Measurements from ENCODE around the gene SLC35G1.

The SLC35G1 gene

DNA sequence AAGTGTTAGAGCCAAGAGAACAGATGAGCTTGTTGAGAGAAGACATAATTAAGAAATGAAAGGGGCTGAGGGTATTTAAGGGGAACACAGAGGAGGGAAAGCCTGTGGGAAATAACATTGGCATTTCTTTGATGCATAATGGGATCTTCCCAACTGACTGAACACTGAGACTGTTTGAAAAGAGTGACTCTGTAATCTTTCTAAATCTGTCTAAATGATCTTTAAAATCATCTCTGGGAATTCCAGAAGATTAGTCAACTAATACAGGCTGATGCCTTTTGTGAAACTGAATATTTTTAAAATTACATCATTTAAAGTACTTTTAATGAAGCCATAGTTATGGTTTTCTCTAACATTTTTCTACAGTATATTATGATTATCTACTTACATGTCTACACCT is 17.4 kb upstream of the SLC35G1 start:
- DNase-seq (ENCODE audit: low read depth in 2 of 2), result no peak

DNA sequence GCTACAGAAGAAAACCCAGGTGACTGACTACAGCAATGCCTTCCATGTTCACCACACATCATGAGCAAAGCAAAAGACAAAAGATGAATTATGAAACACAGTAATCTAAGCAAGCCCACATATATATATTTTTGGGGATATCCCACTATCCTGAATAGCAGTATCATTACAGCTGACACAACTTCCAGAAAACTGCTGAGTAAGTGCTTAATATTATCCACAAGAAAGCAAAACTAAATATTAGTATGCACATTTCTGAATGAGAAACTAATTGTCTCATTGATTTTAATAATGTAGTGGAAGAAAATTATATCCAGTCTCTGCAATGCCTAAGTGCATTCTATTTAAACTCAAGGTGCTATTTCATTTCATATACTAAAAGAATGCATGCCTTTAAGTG is 14.5 kb upstream of the SLC35G1 start:
- DNase-seq (ENCODE audit: low read depth in 2 of 2), result no peak

- no peak for DNase-seq (ENCODE audit: low read depth in 2 of 2)
These were observed 969 bp downstream of the SLC35G1 start for GRCh38 chr10:93894516-93895378.

DNA sequence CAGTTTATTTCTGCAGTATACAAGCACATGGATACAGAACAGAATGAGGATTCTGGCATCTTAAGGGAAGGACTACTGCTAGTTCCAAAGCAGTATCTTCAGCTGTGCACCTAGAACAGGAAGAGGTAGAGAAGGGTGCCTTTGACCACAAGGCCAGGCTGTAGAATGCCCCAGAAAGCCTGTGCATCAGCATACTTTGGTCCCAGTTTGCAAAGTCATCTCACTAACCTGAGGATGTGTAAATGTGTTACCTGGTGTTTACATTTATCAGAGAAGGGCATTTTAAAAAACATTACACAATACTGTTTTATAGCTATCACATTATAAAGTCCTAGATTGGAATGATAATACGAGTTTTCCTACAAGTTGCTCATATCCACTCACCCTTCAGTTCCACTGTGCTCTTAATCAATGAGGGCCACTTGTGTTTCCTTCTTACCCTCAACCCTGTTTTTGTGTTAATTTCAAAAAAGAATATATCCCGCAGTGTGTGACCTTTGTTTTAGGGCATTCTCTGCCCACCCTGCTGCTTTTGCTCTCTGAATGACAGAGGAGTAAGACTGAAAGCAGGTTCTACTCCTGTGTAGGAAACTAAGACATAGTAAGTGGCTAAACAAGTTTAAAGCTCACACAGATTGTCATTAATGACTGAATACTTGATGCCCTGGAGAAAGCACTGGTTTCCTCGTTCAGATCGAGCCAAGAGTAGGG is 3.4 kb downstream of the SLC35G1 start:
- no peak for DNase-seq (ENCODE audit: low read depth in 2 of 2)

- no peak for DNase-seq (ENCODE audit: low read depth in 2 of 2)
These were observed 5.3 kb downstream of the SLC35G1 start for GRCh38 chr10:93899109-93899508.

DNA sequence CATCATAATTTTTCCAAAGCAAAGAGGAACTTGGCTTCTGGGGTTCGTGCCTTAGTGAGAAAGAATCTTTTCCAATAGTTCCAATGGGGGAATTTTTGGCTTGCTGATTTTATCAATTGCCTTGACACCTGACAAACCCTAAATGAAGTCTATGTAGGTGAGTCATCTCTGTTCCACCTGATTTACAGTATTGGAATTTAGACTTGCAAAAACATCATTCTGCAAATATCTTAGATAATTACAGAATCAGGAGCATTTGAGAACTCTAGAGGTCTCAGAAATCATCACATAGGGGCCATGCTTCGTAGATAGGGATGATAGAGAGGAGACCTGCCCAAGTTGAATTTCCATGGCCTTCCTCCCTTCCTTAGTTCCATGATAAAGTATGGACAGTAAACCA is 9.3 kb downstream of the SLC35G1 start:
- DNase-seq (ENCODE audit: low read depth in 2 of 2), result no peak

- DNase-seq (ENCODE audit: low read depth in 2 of 2), result no peak
These were observed 11.1 kb downstream of the SLC35G1 start for GRCh38 chr10:93904901-93905300.

DNA sequence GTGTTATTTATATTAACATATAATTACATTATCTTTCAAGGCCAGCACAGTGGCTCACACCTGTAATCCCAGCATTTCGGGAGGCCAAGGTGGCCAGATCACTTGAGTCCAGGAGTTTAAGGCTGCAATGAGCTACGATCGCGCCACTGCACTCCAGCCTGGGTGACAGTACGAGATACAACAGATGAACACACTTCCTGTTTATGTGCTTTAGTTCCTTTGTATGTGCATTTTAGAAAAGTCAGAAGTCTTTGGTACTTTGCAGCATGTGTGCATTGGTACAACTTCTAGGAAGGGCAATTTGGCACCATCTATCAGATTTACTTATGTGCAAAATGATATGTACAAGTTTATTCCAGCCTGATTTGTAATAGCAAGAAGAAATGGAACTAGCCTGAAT is 13.3 kb downstream of the SLC35G1 start:
- DNase-seq (ENCODE audit: low read depth in 2 of 2), result no peak

DNA sequence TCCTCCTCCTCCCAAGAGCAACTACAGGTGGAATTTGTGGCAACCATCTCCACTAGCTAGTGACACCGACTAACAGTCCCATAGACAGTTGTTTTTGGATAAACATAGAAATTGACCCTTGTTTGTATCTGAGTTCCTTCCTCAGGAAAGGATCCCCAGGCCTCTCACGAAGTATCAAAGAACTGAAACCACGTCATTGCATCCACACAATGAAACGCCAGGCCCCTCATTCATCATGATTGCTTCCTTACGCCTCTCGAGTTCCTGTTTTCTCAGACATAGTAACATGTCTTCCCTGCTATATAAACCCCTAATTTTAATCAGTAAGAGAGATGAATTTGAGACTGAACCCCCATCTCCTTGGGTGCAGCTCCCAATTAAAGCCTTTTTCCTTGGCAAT is 18.1 kb downstream of the SLC35G1 start:
- DNase-seq (ENCODE audit: low read depth in 2 of 2), result no peak

DNA sequence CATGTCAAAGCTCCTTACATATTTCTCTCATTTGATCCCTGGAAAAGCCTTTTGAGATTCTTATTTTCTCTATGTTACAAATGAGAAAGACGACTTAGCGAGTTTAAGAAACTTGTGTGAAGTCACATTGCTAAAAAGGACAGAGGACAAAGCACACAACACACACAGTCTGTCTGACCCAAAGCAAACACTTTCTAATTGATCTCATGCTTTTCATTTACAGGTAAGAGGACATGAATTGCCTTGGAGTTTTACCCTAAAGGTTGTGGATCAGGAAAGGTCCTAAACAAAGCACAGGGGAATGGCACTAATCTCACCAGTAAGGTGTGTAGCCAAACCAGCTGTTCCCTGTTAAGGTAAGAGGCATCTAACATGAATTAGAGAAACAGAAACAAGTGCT is 18.7 kb downstream of the SLC35G1 start:
- no peak for DNase-seq (ENCODE audit: low read depth in 2 of 2)

DNA sequence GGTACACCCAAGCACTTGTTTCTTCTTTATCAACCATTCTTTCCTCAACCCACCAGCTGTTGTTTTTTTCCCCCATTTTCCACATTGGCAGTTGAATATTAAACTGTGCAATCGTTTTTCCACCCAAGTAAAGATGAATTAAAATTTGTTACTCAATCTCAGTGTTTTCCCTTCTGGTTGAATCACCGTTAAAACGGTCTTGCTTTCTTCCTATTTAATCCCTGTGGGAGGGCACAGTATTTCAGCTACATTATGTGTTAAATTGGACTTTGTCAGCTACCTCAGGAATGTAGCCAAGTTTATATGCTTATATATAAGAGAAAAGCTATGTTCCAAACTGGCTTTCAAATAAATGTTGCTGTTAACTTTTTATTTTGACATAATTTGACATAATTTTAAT is 19.9 kb downstream of the SLC35G1 start:
- no peak for DNase-seq (ENCODE audit: low read depth in 2 of 2)

GRCh38 chr10:93915598-93915997 is 21.8 kb downstream of the SLC35G1 start:
- DNase-seq (ENCODE audit: low read depth in 2 of 2), result no peak

DNA sequence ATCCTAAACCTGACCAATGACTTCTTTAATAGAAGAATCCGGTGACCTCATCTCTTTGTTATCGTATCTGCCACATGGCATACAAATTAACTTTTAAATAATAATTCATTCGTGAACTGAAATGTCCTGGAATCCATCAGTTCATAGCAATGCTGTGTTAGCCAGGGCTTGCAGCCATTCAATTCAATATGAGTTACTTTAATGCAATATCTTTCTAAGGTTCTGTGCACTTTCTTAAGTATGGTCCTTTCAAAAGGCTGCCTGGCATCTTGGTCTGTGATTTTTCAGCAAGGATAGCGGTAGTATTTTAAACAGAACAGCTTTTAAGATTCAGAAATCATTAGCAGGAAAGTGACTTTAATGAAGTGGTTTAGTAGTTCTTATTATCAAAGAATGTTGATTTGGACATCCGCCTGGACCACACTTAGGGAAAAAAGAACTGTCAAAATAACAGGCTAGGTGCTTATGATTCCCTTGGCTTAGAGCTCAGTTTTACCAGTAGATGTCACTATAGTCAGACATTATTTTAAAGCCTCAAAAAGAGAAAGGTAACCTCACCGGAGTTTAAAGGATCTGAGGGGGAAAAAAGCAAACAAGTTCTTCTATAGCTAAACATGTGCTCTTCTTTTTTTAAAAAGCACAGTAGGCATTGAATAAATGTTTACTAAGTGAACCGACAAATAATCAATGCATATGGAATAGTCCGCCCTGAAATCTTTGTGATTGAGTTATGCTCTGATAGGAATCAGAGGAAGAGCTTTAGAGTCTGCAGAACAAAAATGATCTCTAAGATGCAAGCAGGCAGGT is 22.7 kb downstream of the SLC35G1 start:
- DNase-seq (ENCODE audit: low read depth in 2 of 2), result no peak

DNA sequence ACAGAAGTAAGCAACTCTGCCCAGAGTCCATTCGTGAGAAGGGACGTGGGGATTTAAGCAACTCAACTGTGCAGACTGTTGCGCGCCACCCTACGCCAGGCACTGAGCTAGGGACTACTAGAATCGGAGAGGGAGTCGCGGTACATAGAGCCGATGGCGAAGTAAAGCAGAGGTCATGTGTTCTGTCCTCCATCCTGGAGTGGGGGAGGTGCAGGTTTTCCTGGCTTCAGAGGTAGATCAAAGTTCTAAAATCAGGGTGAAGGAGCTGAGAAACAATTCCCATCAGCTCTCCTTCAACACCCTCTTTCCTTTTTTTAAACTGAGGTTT is 23.2 kb downstream of the SLC35G1 start:
- DNase-seq (ENCODE audit: low read depth in 2 of 2), result no peak

- no peak for DNase-seq (ENCODE audit: low read depth in 2 of 2)
These were observed 24.0 kb downstream of the SLC35G1 start for GRCh38 chr10:93917821-93918220.

GRCh38 chr10:93921338-93921737 is 27.6 kb downstream of the SLC35G1 start:
- DNase-seq (ENCODE audit: low read depth in 2 of 2), result no peak

- DNase-seq (ENCODE audit: low read depth in 2 of 2), result no peak
These were observed 32.8 kb downstream of the SLC35G1 start for GRCh38 chr10:93926613-93927012.

GRCh38 chr10:93938140-93938539 is 44.4 kb downstream of the SLC35G1 start:
- DNase-seq (ENCODE audit: low read depth in 2 of 2), result no peak

DNA sequence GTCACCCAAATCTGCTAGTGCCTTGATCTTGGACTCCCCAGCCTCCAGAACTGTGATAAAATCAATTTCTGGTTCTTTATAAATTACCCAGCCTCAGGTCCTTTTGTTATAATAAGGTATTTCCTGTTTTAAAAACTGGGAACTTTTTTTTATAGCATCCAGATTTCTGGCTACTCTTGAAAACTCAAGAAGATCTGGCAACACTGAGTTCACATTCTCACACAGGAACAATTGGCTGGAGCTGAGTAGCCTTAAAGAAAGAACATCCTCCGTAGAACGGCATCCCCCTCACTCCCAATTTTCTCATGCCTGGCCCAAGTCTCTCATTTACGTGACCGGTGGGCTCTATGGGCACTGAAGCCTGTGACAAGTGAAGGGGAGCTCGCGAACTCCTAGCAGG is 47.1 kb downstream of the SLC35G1 start:
- DNase-seq (ENCODE audit: low read depth in 2 of 2), result no peak

GRCh38 chr10:93941606-93942005 is 47.8 kb downstream of the SLC35G1 start:
- no peak for DNase-seq (ENCODE audit: low read depth in 2 of 2)

DNA sequence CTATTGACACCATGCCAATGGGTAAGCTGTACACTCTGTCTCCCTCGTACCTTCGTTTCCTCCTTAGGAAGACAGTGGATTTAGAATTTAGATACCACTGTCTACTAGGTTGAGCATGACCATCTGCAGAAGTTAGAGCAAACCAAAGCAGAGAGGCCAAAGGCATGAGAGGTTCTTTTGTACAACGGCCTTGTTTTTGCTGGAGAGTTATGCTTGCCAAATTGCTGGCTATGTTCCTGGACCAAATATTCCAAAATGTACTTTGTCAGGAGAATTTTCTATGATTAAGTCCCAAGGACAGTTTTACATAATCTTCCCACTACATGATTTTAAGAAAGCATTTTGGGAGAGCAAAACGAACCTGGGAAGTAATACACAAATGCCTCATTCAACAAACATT is 52.0 kb downstream of the SLC35G1 start:
- DNase-seq (ENCODE audit: low read depth in 2 of 2), result no peak

DNA sequence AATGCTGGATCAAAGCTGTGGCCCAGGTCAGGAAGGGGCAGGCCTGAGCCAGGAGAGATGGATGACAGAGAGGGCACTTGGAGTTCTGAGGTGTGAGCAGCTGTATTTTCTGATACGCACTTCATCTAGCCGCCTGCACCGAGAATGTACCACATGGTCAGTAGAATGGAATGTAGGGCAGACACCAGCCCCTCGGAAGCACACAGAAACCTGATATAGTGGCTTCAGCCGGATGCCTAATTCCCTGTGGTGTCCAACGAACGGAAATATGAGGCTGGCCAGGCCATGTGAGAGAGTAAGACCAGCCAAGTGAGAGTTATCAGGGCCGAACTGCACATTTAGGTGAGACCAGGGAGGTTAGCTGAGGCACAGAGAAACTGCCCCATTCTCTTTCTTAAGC is 53.3 kb downstream of the SLC35G1 start:
- no peak for DNase-seq (ENCODE audit: low read depth in 2 of 2)

- DNase-seq (ENCODE audit: low read depth in 2 of 2), result no peak
These were observed 53.7 kb downstream of the SLC35G1 start for GRCh38 chr10:93947524-93947923.

Data from stimulated activated CD4-positive, alpha-beta T cell treated with anti-CD3 and anti-CD28 coated beads, Interleukin-1b, Interleukin-23, amount 100 ng/mL, for 1 hour (primary cell).